GM12864 (cell line): ENCODE data around the gene SCRN2.

Experiments used
- DNase-seq: peaks from one replicate; pipeline ENCODE4 v3.0.0-alpha.2; 2011; ENCODE audit warnings: low read depth
- H3K4me3 ChIP-seq: 2 replicates; pipeline ENCODE4 v1.5.1; 2011; ENCODE audit warnings: mild to moderate bottlenecking, low read depth, low read length, control low read depth
- CTCF ChIP-seq: IDR thresholded peaks from 2 replicates; pipeline ENCODE4 v1.5.1; 2011; ENCODE audit warnings: low read depth, mild to moderate bottlenecking, moderate library complexity, low read length, control low read depth, inconsistent platforms; ENCODE audit errors: missing control alignments

The SCRN2 gene

GRCh38 chr17:47869114-47869513 lies 28.0 kb upstream of the SCRN2 start:
- no peak overlapping the region for H3K4me3 ChIP-seq
- no peak for TF ChIP-seq CTCF
- DNase-seq = no peak

DNA sequence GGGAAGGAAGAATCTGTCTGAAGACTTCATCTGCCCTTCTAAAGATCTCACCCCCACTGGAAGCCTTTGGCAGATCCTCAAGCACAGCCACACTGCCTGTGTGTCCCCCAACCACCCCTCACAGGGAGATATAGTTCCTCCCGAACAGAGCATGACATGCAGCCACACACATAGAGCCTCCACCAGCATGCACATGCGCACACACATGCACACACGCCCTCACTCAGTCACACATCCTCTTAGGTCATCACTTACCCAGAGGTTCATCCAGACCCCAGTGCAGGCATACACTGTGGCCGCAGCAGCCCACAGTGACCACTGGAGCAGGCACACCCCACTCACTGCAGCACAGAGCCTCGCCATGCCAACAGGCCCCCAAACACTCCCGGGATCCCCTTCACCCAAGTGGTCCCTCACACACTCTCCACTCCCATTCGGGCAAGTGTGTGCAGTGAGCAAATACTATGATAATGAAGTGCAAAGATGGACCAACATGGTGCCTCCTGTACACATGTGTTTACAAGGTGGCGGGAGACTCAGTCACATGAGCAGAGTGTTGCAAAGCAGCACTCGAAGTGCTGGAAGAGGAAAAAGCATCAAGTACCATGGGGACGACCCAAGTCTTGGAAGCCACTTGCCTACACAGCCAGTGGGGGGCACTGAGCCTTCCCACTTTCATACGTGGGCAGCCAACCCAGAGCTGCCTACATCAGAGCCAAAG lies 26.9 kb upstream of the SCRN2 start:
- no peak for DNase-seq
- no peak for TF ChIP-seq CTCF

DNA sequence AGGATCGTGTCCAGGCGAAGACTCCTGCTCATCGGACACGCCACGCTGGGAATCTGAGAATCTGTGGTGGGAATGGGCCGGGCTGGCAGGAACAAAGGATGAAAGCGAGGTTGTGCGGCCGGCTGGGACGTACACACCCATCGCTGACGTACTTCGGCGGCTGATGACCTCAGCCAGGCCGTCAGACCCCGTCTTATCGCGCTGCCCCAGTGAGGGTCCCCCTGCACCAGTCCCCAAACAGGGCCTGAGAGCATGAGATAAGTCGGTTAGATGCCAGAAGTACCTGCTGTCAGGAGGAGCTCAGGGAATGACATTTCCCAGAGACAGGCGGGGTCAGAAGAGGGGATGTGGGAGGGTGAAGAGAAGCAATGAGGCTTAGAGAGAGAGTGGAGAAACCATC lies 25.9 kb upstream of the SCRN2 start:
- no peak for TF ChIP-seq CTCF
- no peak for DNase-seq
- no peak overlapping the region for H3K4me3 ChIP-seq

More for the DNA sequence above, 26.9 kb upstream of the SCRN2 start:
- no peak overlapping the region for H3K4me3 ChIP-seq

GRCh38 chr17:47864791-47865216 lies 23.7 kb upstream of the SCRN2 start:
- no peak for TF ChIP-seq CTCF
- H3K4me3 ChIP-seq = no peak overlapping the region
- no peak for DNase-seq

DNA sequence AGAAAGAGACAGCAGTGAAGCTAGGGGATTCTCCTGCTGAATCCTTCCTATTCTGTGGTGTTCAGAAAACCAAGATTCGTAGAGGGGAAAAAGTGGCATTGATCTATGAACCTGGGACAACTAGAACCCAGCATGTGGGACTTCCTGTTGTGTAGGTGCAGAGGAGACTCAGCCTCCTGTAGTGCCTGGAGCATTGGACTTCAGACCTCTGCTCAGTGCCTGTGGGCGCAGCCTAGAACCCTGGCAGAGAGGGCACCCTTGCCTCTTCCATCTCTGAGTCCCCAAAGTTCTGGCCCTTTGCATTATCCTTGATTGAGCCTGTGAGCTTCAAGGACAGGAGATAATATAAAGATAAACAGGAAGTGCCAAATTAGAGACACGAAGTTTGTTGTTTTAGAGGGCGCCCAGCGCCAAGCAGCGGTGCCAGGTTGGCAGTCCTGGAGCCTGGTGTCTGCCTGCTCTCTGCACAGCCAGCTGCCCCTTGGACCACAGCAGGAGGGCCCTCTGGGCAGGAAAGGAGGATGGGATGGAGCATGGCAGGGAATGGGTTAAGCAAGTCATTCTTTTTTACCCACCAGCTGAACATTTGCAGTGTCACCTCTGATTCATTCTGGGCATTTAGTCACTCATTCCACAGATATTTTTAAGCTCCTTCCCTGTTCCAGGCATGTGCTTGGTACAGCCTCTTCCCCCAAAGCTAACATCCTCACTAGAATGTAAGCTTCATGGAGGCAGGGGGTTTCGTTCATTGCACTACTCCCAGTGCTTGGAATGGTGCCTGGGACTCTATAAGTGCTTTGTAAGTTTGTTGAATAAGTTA lies 21.8 kb upstream of the SCRN2 start:
- no peak for DNase-seq
- no peak for TF ChIP-seq CTCF
- H3K4me3 ChIP-seq = no peak overlapping the region

DNA sequence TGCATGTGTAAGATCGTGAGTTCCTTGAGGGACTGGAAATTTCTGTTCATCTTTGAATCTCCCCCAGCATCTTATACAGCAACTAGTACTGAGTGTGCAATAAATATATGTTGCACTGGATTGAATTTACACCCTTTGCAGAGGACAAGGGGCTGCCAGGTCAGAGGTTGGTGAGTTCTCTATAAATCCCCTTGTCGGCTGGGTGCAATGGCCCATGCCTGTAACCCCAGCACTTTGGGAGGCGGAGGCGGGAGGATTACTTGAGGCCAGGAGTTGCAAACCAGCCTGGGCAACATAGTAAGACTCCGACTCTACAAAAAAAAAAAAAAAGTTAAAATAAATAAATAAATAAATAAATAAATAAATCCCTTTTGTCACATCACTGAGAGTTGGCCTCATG lies 19.3 kb upstream of the SCRN2 start:
- no peak for DNase-seq
- no peak for TF ChIP-seq CTCF
- no peak overlapping the region for H3K4me3 ChIP-seq
